Upper lobe of right lung (tissue), 1 donor: Measurements from ENCODE around the gene PRCD. TPM values are rescaled to one million over a fixed set of nuclear protein-coding genes. Genes with fewer than 3 reads are reported as not detected.
"Not testable (repeated sequence)": the region's sequence is repeated elsewhere in the genome, so short reads cannot be mapped to it uniquely, and the experiment has no call there.

Experiments used
- ATAC-seq: fragments of 200-7000 bp; cut with Tn5 transposase; one replicate; pipeline ENCODE4 v1.9.1; 2020; ENCODE audit warnings: mild to moderate bottlenecking, moderate library complexity
- DNase-seq: peaks from one replicate; pipeline ENCODE4 v3.0.0-alpha.2; 2020
- H3K27ac ChIP-seq: fragments of 200-600 bp; one replicate; pipeline ENCODE4 v1.8.0; 2022
- H3K27me3 ChIP-seq: fragments of 200-600 bp; one replicate; pipeline ENCODE4 v1.8.0; 2022; ENCODE audit warnings: mild to moderate bottlenecking
- H3K36me3 ChIP-seq: fragments of 200-600 bp; one replicate; pipeline ENCODE4 v1.8.0; 2022
- H3K4me1 ChIP-seq: fragments of 200-600 bp; one replicate; pipeline ENCODE4 v1.8.0; 2022
- H3K4me3 ChIP-seq: fragments of 200-600 bp; one replicate; pipeline ENCODE4 v1.8.0; 2022; ENCODE audit warnings: mild to moderate bottlenecking
- H3K9me3 ChIP-seq: fragments of 200-600 bp; one replicate; pipeline ENCODE4 v1.8.0; 2022
- intact Hi-C: fragments of 100-400 bp; cut with DNase I; formaldehyde crosslinking; loops from one replicate; pipeline ENCODE4 v1.11.0; 2022
- total RNA-seq: library from RNA; stranded (reverse); fragmentation: NEBNext Ultra II Directional; extraction: Animal tissue kit (Norgen Biotek cat#: 25700); gene quantifications from one replicate; pipeline ENCODE4 v1.2.1, GENCODE V29; 2021
- TF ChIP-seq, protein P1 (sequence below): fragments of 200-600 bp; IDR thresholded peaks from one replicate; pipeline ENCODE4 v1.8.0; 2022; ENCODE audit warnings: antibody characterized with exemption
- donor health status: DM: no; HTN: yes; CAD: no; lungs with severe emphysema.

The PRCD gene
- total RNA-seq, 1 donor from 2014 or later: 7.7 TPM

DNA sequence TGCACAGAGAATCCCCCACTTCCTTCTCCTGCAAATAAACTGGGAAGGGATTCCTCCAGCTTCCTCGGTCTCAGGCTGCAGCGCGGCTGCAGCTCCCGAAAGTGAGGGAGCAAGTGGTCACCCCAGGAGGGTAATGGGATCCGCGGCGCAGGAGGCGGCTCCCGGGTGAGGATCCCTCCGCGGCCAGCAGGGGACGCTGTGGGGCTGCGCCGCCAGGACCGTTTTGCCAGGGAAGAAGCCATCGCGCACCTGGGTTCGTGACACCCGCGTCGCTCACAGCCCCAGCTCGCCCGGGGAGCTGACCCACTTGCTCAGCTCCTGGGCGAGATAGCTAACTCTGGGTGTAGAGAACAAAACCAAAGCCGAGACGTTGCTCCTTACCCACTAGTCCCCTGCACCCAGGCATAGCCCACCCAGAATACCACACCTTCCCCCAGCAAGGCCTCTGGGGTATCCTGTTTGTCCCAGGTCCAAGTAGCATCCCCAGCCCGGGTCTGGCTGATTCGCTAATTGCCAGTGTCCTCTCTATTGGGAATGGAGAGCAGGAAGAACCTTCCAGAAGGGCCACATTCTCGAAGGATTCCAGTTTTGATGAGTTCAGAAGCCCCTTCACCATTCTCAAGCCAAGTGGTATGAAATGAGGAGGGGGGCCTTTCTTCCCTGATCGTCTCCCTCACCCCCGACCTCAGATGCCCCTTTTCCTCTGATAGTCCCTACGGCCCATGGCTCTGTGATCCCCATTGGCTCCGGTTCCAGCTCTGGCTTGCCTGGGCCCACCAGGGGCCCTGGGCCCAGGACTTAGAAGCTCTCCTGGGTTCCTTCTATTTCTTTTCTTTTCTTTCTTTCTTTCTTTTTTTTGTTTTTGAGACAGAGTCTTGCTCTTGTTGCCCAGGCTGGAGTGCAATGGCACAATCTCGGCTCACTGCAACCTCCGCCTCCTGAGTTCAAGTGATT, 16.5 kb upstream of the PRCD start:
- Histone ChIP-seq H3K27me3 (no peaks in the 10 kb centered on the region), H3K4me3 (no peak overlapping the region), H3K36me3 (no peaks in the 10 kb centered on the region), H3K9me3 (no peaks in the 10 kb centered on the region), H3K27ac (no peak overlapping the region), H3K4me1 (peaks cover 30% of the 10 kb centered on the region)
- TF ChIP-seq, protein P1, sequence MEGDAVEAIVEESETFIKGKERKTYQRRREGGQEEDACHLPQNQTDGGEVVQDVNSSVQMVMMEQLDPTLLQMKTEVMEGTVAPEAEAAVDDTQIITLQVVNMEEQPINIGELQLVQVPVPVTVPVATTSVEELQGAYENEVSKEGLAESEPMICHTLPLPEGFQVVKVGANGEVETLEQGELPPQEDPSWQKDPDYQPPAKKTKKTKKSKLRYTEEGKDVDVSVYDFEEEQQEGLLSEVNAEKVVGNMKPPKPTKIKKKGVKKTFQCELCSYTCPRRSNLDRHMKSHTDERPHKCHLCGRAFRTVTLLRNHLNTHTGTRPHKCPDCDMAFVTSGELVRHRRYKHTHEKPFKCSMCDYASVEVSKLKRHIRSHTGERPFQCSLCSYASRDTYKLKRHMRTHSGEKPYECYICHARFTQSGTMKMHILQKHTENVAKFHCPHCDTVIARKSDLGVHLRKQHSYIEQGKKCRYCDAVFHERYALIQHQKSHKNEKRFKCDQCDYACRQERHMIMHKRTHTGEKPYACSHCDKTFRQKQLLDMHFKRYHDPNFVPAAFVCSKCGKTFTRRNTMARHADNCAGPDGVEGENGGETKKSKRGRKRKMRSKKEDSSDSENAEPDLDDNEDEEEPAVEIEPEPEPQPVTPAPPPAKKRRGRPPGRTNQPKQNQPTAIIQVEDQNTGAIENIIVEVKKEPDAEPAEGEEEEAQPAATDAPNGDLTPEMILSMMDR: peak; percentile 100
- DNase-seq (peak; percentile 90), ATAC-seq (peak; percentile 89)
- intact Hi-C loops: no loop called here

GRCh38 chr17:76524598-76525512, 15.0 kb upstream of the PRCD start:
- intact Hi-C loops: no loop called here

DNA sequence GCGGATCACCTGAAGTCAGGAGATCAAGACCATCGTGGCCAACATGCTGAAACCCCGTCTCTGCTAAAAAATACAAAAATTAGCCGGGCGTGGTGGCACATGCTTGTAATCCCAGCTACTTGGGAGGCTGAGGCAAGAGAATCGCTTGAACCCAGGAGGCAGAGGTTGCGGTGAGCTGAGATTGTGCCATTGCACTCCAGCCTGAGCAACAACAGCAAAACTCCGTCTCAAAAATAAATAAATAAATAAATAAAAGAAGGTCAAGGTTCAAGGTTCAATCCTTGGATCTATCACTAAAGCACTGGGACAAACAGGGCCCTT, 14.4 kb upstream of the PRCD start:
- H3K27ac ChIP-seq: not testable (repeated sequence)

More at GRCh38 chr17:76524598-76525512, 15.0 kb upstream of the PRCD start:
- Histone ChIP-seq H3K36me3 (no peaks in the 10 kb centered on the region), H3K4me1 (peaks cover 45% of the 10 kb centered on the region), H3K27me3 (no peaks in the 10 kb centered on the region), H3K4me3 (no peak overlapping the region), H3K9me3 (no peaks in the 10 kb centered on the region), H3K27ac (peak overlapping the region; percentile 36)
- no peak for DNase-seq
- TF ChIP-seq, protein P1: no peak
- peak; percentile 44 for ATAC-seq

DNA sequence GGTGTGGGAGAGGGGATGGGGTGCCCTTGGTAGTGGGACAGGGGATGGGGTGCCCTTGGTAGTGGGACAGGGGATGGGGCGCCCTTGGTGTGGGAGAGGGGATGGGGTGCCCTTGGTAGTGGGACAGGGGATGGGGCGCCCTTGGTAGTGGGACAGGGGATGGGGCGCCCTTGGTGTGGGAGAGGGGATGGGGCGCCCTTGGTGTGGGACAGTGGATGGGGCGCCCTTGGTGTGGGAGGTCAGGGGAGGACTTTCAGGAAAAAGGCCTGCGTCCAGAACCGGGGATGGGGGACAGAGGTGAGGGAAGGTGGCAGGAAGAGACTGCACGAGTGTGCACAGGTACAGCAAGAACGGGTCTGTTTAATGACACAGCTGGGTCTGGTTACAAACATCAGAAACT, 12.8 kb upstream of the PRCD start:
- H3K27me3 ChIP-seq, ATAC-seq, DNase-seq, H3K36me3 ChIP-seq, H3K4me3 ChIP-seq, intact Hi-C loops, H3K9me3 ChIP-seq: not testable (repeated sequence)
- peak overlapping the region; percentile 89 for H3K27ac ChIP-seq
- peaks cover 65% of the 10 kb centered on the region for H3K4me1 ChIP-seq

More for the DNA sequence above, 14.4 kb upstream of the PRCD start:
- H3K4me1 ChIP-seq: peaks cover 50% of the 10 kb centered on the region
- H3K36me3 ChIP-seq, ATAC-seq, H3K9me3 ChIP-seq, H3K27me3 ChIP-seq, H3K4me3 ChIP-seq, intact Hi-C loops, DNase-seq: not testable (repeated sequence)

DNA sequence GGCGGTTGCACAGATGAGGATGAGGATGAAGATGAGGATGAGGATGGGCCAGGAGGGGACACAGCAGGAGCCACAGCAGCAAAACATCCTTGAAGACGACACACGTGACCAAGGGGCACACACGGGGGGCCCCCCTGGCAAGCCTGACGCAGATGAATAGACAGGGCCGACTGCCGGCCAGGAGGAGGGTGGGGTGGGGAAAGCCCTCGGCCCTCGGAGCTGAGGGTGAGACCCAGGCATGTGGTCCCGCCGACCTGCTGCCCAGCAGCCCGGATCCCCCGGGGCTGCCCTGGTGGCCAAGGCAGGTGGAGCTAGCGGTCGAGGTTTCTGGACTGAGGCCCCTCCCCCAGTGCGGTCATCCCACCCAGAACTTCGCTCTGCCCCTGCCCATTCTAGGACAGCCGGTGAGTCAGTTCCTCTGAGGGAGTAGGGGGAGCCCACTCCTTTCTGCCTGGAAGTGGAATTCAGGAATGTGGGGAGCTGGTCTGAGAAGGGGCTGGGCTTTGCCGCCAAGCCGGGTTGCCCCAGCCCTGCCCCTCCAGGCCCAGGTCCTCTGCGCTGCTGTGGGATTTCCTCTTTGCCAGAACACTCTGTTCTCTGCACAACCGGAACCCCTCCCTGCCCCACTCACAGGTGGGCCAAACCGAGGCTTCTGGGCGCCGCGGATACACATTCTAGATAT, 12.3 kb upstream of the PRCD start:
- H3K27ac ChIP-seq: peak overlapping the region; percentile 89
- peaks cover 65% of the 10 kb centered on the region for H3K4me1 ChIP-seq
- no peaks in the 10 kb centered on the region for H3K27me3 ChIP-seq
- peak overlapping the region; percentile 18 for H3K4me3 ChIP-seq
- H3K9me3 ChIP-seq: no peaks in the 10 kb centered on the region
- no peaks in the 10 kb centered on the region for H3K36me3 ChIP-seq
- TF ChIP-seq, protein P1: peak; percentile 13
- peak; percentile 78 for DNase-seq
- intact Hi-C loops: no loop called here
- ATAC-seq: peak; percentile 47

- Histone ChIP-seq H3K27ac (peak overlapping the region; percentile 89), H3K9me3 (no peaks in the 10 kb centered on the region), H3K36me3 (no peaks in the 10 kb centered on the region), H3K4me1 (peaks cover 65% of the 10 kb centered on the region), H3K4me3 (peak overlapping the region; percentile 18), H3K27me3 (no peaks in the 10 kb centered on the region)
- TF ChIP-seq, protein P1: no peak
- intact Hi-C loops: no loop called here
- no peak for DNase-seq
- ATAC-seq: no peak
Observed at GRCh38 chr17:76528156-76528527, 11.7 kb upstream of the PRCD start.
